H1 (cell line): ENCODE data around the gene ITGAV. TPM values are rescaled to one million over a fixed set of nuclear protein-coding genes. Genes with fewer than 3 reads are reported as not detected.

Experiments
- CTCF ChIA-PET: fragments of 300-600 bp; sonication (Branson Sonifier 250); formaldehyde crosslinking; loops from one replicate; lab custom pipeline; 2021; ENCODE audit not compliant: partially characterized antibody; lab: Charles Lee
- POLR2A ChIA-PET: fragments of 300-600 bp; sonication (Branson Sonifier 250); formaldehyde crosslinking; loops from one replicate; lab custom pipeline; 2021; ENCODE audit warnings: inconsistent platforms; ENCODE audit not compliant: partially characterized antibody; lab: Charles Lee
- DNase-seq, 2 experiments: peaks; one replicate each; pipeline versions ENCODE4 v3.0.0 to v3.0.0-alpha.2; 2010 to 2022; ENCODE audit warnings: low spot score in 2 of 2, low read depth in 1 of 2, mixed read lengths in 1 of 2
- FAIRE-seq: peaks from 2 replicates; lab custom pipeline; 2011; peaks lifted over from hg19 to GRCh38; lab: Jason Lieb, UNC
- H2AFZ ChIP-seq: 2 replicates; pipeline ENCODE4 v1.8.1; 2012; ENCODE audit warnings: low read length, inconsistent platforms
- H2AK5ac ChIP-seq: 2 replicates; pipeline ENCODE4 v1.6.1; 2013; ENCODE audit warnings: low read depth, low read length
- H2BK120ac ChIP-seq: replicated peaks from 2 replicates; pipeline ENCODE3; 2013; ENCODE audit warnings: low read depth, low read length, inconsistent platforms
- H2BK12ac ChIP-seq: 2 replicates; pipeline ENCODE4 v1.6.1; 2013; ENCODE audit warnings: low read depth, low read length
- H2BK15ac ChIP-seq: 2 replicates; pipeline ENCODE4 v1.6.1; 2013; ENCODE audit warnings: low read length
- H2BK20ac ChIP-seq: 2 replicates; pipeline ENCODE4 v1.6.1; 2013; ENCODE audit warnings: low read length
- H2BK5ac ChIP-seq: 2 replicates; pipeline ENCODE4 v1.6.1; 2013; ENCODE audit warnings: low read depth, low read length
- H3K14ac ChIP-seq: 2 replicates; pipeline ENCODE4 v1.6.1; 2013; ENCODE audit warnings: inconsistent platforms; ENCODE audit not compliant: insufficient read length
- H3K18ac ChIP-seq: 2 replicates; pipeline ENCODE4 v1.6.1; 2013; ENCODE audit warnings: low read length; ENCODE audit errors: extremely low read depth
- H3K23ac ChIP-seq: 2 replicates; pipeline ENCODE4 v1.6.1; 2013; ENCODE audit warnings: inconsistent platforms; ENCODE audit not compliant: insufficient read length
- H3K23me2 ChIP-seq: 2 replicates; pipeline ENCODE4 v1.6.1; 2013; ENCODE audit warnings: low read depth, low read length
- H3K27ac ChIP-seq: 2 replicates; pipeline ENCODE4 v1.6.1; 2011; ENCODE audit warnings: low read depth, low read length, inconsistent platforms
- H3K27me3 ChIP-seq, 4 experiments: replicated peaks in 1 of 4; 1 replicate in 1 of 4; 2 replicates in 3 of 4; pipeline versions ENCODE4 v1.6.1 to v1.8.1; 2011 to 2013; ENCODE audit warnings: low read length in 3 of 4, mild to moderate bottlenecking in 3 of 4, inconsistent platforms in 2 of 4, mixed read lengths in 2 of 4, moderate library complexity in 1 of 4; ENCODE audit not compliant: control insufficient read depth in 3 of 4, insufficient read depth in 3 of 4; ENCODE audit errors: extremely low read depth in 1 of 4
- H3K36me3 ChIP-seq, 4 experiments: 2 replicates each; pipeline versions ENCODE4 v1.6.1 to v1.8.1; 2011 to 2013; ENCODE audit warnings: mild to moderate bottlenecking in 4 of 4, low read length in 3 of 4, moderate library complexity in 2 of 4, control low read depth in 1 of 4, inconsistent platforms in 1 of 4; ENCODE audit not compliant: insufficient read depth in 4 of 4, control insufficient read depth in 2 of 4
- H3K4ac ChIP-seq: replicated peaks from 2 replicates; pipeline ENCODE3; 2013; ENCODE audit warnings: low read length, low read depth, mixed read lengths, inconsistent platforms; ENCODE audit not compliant: insufficient read length
- H3K4me1 ChIP-seq, 4 experiments: replicated peaks in 1 of 4; 1 replicate in 1 of 4; 2 replicates in 3 of 4; pipeline versions ENCODE4 v1.6.1 to v1.8.1; 2011 to 2013; ENCODE audit warnings: low read length in 3 of 4, inconsistent platforms in 2 of 4, mixed read lengths in 1 of 4; ENCODE audit not compliant: insufficient read depth in 4 of 4, control insufficient read depth in 3 of 4
- H3K4me2 ChIP-seq, 2 experiments: 2 replicates each; pipeline versions ENCODE4 v1.6.1 to v1.8.1; 2011 to 2013; ENCODE audit warnings: low read depth in 2 of 2, low read length in 2 of 2, control low read depth in 1 of 2, inconsistent platforms in 1 of 2, mild to moderate bottlenecking in 1 of 2; ENCODE audit not compliant: insufficient read depth in 1 of 2
- H3K4me3 ChIP-seq, 4 experiments: fragments of 200-600, 300-600 bp in 1 of 4; sonication (generic), shearing (Covaris generic), sonication (Bioruptor Twin) in 1 of 4; 2 replicates each; pipeline versions ENCODE4 v1.5.1 to v1.8.1; 2011 to 2016; ENCODE audit warnings: low read length in 4 of 4, low read depth in 3 of 4, control low read depth in 2 of 4, inconsistent platforms in 2 of 4, mild to moderate bottlenecking in 2 of 4, mixed read lengths in 1 of 4, moderate library complexity in 1 of 4; ENCODE audit not compliant: insufficient read depth in 2 of 4; ENCODE audit errors: extremely low read depth in 1 of 4
- H3K56ac ChIP-seq: replicated peaks from 2 replicates; pipeline ENCODE3; 2013; ENCODE audit warnings: low read depth, mild to moderate bottlenecking, mixed read lengths, low read length, inconsistent platforms; ENCODE audit not compliant: insufficient read length
- H3K79me1 ChIP-seq: 2 replicates; pipeline ENCODE4 v1.6.1; 2013; ENCODE audit warnings: low read depth, low read length, control low read depth
- H3K79me2 ChIP-seq, 2 experiments: 2 replicates each; pipeline versions ENCODE4 v1.6.1 to v1.8.1; 2012 to 2013; ENCODE audit warnings: low read length in 2 of 2, mild to moderate bottlenecking in 2 of 2, inconsistent platforms in 1 of 2; ENCODE audit not compliant: insufficient read depth in 2 of 2, control insufficient read depth in 1 of 2
- H3K9ac ChIP-seq, 4 experiments: replicated peaks in 1 of 4; 1 replicate in 1 of 4; 2 replicates in 3 of 4; pipeline versions ENCODE4 v1.6.1 to v1.8.1; 2011 to 2013; ENCODE audit warnings: low read depth in 3 of 4, low read length in 3 of 4, control low read depth in 2 of 4, mild to moderate bottlenecking in 2 of 4, moderate library complexity in 2 of 4, inconsistent platforms in 1 of 4; ENCODE audit errors: extremely low read depth in 1 of 4
- H3K9me3 ChIP-seq, 2 experiments: 2 replicates each; pipeline versions ENCODE4 v1.6.1 to v1.8.1; 2012 to 2013; ENCODE audit warnings: mild to moderate bottlenecking in 2 of 2, moderate library complexity in 2 of 2, control low read depth in 1 of 2, inconsistent platforms in 1 of 2, low read depth in 1 of 2, low read length in 1 of 2, mixed read lengths in 1 of 2; ENCODE audit not compliant: insufficient read depth in 2 of 2
- H4K20me1 ChIP-seq, 2 experiments: replicated peaks in 1 of 2; 2 replicates each; pipeline versions ENCODE3 to v1.8.1; 2011 to 2013; ENCODE audit warnings: inconsistent platforms in 2 of 2, low read length in 2 of 2, mild to moderate bottlenecking in 1 of 2; ENCODE audit not compliant: insufficient read depth in 2 of 2, control insufficient read depth in 1 of 2
- H4K5ac ChIP-seq: 2 replicates; pipeline ENCODE4 v1.6.1; 2013; ENCODE audit warnings: low read length, low read depth, mixed read lengths, inconsistent platforms; ENCODE audit not compliant: insufficient read length
- H4K8ac ChIP-seq: 2 replicates; pipeline ENCODE4 v1.8.0; 2013; ENCODE audit warnings: mild to moderate bottlenecking, moderate library complexity, low read length, inconsistent platforms; ENCODE audit not compliant: insufficient read depth; ENCODE audit errors: extremely low read depth
- H4K91ac ChIP-seq: replicated peaks from 2 replicates; pipeline ENCODE3; 2013; ENCODE audit warnings: low read length, mixed read lengths, inconsistent platforms; ENCODE audit not compliant: insufficient read length
- MAFK ChIP-seq: IDR thresholded peaks from 2 replicates; pipeline ENCODE4 v1.6.1; 2012; ENCODE audit warnings: low read depth, mild to moderate bottlenecking, improper control_type of control experiment, low read length
- YY1 ChIP-seq: IDR thresholded peaks from 2 replicates; pipeline ENCODE4 v1.6.1; 2011; ENCODE audit warnings: low read depth, mild to moderate bottlenecking, low read length
- WGBS, 2 experiments: shearing (Covaris generic) in 1 of 2; methylation state at CpG; one replicate each; pipeline versions ENCODE4 v1.1.6 to v1.1.7; 2013 to 2015; ENCODE audit warnings: low lambda C conversion rate in 2 of 2, mixed read lengths in 2 of 2, inconsistent platforms in 1 of 2, low coverage in 1 of 2, missing lambda C conversion rate in 1 of 2; ENCODE audit not compliant: insufficient replicate concordance in 2 of 2, insufficient coverage in 1 of 2, insufficient read length in 1 of 2; ENCODE audit errors: extremely low coverage in 1 of 2, missing lambda C conversion rate in 1 of 2; 5-methylcytosine and 5-hydroxymethylcytosine counted together
- polyA plus RNA-seq, 7 experiments: library from polyadenylated mRNA; depleted of rRNA in 3 of 7; stranded (reverse) in 5 of 7; unstranded in 2 of 7; fragments of >200 nt in 5 of 7; fragments of 200-250 nt in 2 of 7; gene quantifications; 1 replicate in 5 of 7; 2 replicates in 1 of 7; 4 replicates in 1 of 7; pipeline versions ENCODE4 v1.2.1 to v1.2.3, GENCODE V29; 2011 to 2013; ENCODE audit warnings: missing spikeins in 2 of 7, mixed read lengths in 2 of 7
- total RNA-seq: library from RNA; stranded (reverse); fragmentation: NEBNext Ultra II Directional; extraction: Animal tissue kit (Norgen Biotek cat#: 25700); gene quantifications from 2 replicates; pipeline ENCODE4 v1.2.1, GENCODE V29; 2021

ITGAV gene
- total and polyA plus RNA-seq, 2 of the 8 experiments (the other 6 are each of a cell fraction or from before 2014, with no cell fraction given): 11.7 to 42.4 TPM

DNA sequence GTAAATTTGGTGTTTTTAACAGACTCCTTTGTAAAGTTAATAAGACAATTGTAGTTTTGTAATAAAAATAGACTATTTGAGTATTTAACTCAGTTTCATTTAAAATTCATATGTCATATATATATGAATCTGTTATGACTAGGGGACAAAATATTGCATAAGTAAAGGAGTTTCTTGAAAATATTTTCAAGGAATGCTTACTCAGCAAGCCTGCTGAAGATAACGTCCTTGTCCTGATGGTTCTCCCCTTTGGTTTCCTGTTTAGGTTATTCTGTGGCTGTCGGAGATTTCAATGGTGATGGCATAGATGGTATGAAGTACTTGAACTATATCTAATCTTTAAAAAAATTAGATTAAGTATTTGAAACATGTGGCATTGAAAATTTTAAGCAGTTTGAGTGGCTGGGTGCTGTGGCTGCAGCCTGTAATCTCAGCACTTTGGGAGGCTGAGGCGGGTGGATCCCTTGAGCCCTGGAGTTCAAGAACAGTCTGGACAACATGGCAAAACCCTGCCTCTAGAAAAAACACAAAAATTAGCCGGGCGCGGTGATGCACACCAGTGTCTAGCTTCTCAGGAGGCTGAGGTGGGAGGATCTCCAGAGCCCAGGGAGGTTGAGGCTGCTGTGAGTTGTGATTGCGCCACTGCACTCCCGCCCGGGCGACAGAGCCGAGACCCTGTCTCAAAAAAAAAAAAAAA lies 47.1 kb downstream of the ITGAV start:
- peaks cover 0 to 7% (median 4%) of the 10 kb centered on the region in 4 experiments; a peak in 4 of 8 replicates for H3K36me3 ChIP-seq
- FAIRE-seq: no peak

More for the DNA sequence above, 47.1 kb downstream of the ITGAV start:
- H2BK15ac ChIP-seq: no peak overlapping the region
- H3K4ac ChIP-seq: no peak overlapping the region
- no peaks in the 10 kb centered on the region for H3K9me3 ChIP-seq
- no peak overlapping the region for H2AK5ac ChIP-seq
- H3K27me3 ChIP-seq: no peaks in the 10 kb centered on the region
- WGBS, 2 experiments: 93% methylated on average over 6 of the region's 11 CpGs; no CpG with 5 or more reads in 1 of the 2 experiments
- no peak overlapping the region for H3K23ac ChIP-seq
- H3K4me2 ChIP-seq: no peak overlapping the region
- H3K27ac ChIP-seq: no peak overlapping the region
- H3K18ac ChIP-seq: no peak overlapping the region
- POLR2A ChIA-PET: no interaction called here
- no peak overlapping the region for H2BK20ac ChIP-seq
- TF ChIP-seq MAFK (peak; percentile 64; the same call in 1 of the 2 replicates), YY1 (no peak)
- TF ChIP-seq, all 59 proteins: peak for 1
- Histone ChIP-seq H3K79me2 (no peaks in the 10 kb centered on the region), H3K56ac (no peak overlapping the region), H2BK12ac (no peak overlapping the region), H3K23me2 (no peaks in the 10 kb centered on the region), H3K79me1 (no peaks in the 10 kb centered on the region), H3K14ac (no peak overlapping the region), H4K8ac (no peak overlapping the region), H3K4me1 (no peaks in the 10 kb centered on the region), H4K20me1 (no peaks in the 10 kb centered on the region), H3K9ac (no peak overlapping the region), H2AFZ (no peak overlapping the region), H2BK5ac (no peak overlapping the region), H3K4me3 (no peak overlapping the region), H2BK120ac (no peak overlapping the region), H4K5ac (no peak overlapping the region), H4K91ac (no peak overlapping the region)
- CTCF ChIA-PET: interaction anchor here (1.1 kb wide), 1 partner anchor 144 kb away, joined by 3 read pairs; no protein-coding TSS in a partner anchor
- no peak for DNase-seq
